ENCODE results near the gene ACTR10. TPM values are rescaled to one million over a fixed set of nuclear protein-coding genes. Genes with fewer than 3 reads are reported as not detected.

Gene ACTR10
- total and polyA plus RNA-seq, 9 of the 15 experiments (the other 6 are each of a cell fraction or from before 2014, with no cell fraction given) = 22.0 to 66.1 (median 34.1) TPM

- H3K4me1 ChIP-seq (replicated peaks in 1 of 2; ENCODE audit: control insufficient read depth in 2 of 2, insufficient read depth in 2 of 2, low read length in 2 of 2) = no peaks in the 10 kb centered on the region; a peak in 1 of 5 replicates
- 66% methylated on average over 4 of the region's 4 CpGs for WGBS (ENCODE audit: insufficient coverage, low coverage, missing lambda C conversion rate)
- no peak overlapping the region for H3K4me2 ChIP-seq (ENCODE audit: insufficient read depth, low read length)
- no peak for TF ChIP-seq SRF (CRISPR knock-in tag; IDR thresholded peaks at IDR 0.05)
- no peak for TF ChIP-seq MIER1 (IDR thresholded peaks at IDR 0.05; ENCODE audit: low read depth)
- TF ChIP-seq SMARCA5 (IDR thresholded peaks at IDR 0.05) = no peak
- TF ChIP-seq SP2 (IDR thresholded peaks at IDR 0.05; ENCODE audit: extremely low read depth, low read depth, low read length, poor library complexity, severe bottlenecking) = no peak
- no peak for TF ChIP-seq HNRNPLL (IDR thresholded peaks at IDR 0.05; ENCODE audit: low read depth, low read length, poor library complexity, severe bottlenecking)
- no peak for TF ChIP-seq CLOCK (CRISPR knock-in tag; IDR thresholded peaks at IDR 0.05; ENCODE audit: borderline replicate concordance)
- peak; percentile 21 for TF ChIP-seq POLR2A (conservative IDR thresholded peaks at IDR 0.05)
- no peak for TF ChIP-seq ZNF445 (CRISPR knock-in tag; IDR thresholded peaks at IDR 0.05; ENCODE audit: low read depth)
- 0 out of 6 replicates have a peak, but pooled peaks of 1 of the 3 experiments have one; percentile 31 for TF ChIP-seq CTCF (IDR thresholded peaks at IDR 0.05 in 2 of 3, conservative IDR thresholded peaks at IDR 0.05 in 1 of 3; ENCODE audit: insufficient read depth in 2 of 3, low read depth in 1 of 3, low read length in 3 of 3)
- no peak for TF ChIP-seq ZBTB7A (IDR thresholded peaks at IDR 0.05; ENCODE audit: borderline replicate concordance, control insufficient read depth, low read depth, low read length)
- TF ChIP-seq POLR2AphosphoS2 (IDR thresholded peaks at IDR 0.05; ENCODE audit: low read length) = 0 out of 2 replicates have a peak, but pooled peaks have one; percentile 49
- TF ChIP-seq FOXA3 (CRISPR knock-in tag; conservative IDR thresholded peaks at IDR 0.05 in 1 of 2, IDR thresholded peaks at IDR 0.05 in 1 of 2) = peak in 1 of 2 experiments; percentile 27; a peak in 1 of 4 replicates
- TF ChIP-seq SMARCB1 (IDR thresholded peaks at IDR 0.05; ENCODE audit: insufficient read length, low read depth) = no peak
- no peak for TF ChIP-seq ERF (CRISPR knock-in tag; IDR thresholded peaks at IDR 0.05)
- H3K36me3 ChIP-seq (ENCODE audit: control insufficient read depth, insufficient read depth, low read length) = peaks cover 82% of the 10 kb centered on the region
- DNase-seq (ENCODE audit: extremely low read depth in 1 of 4, low spot score in 3 of 4) (peak in 2 of 4 experiments; percentile 16 to 20), FAIRE-seq (peak; percentile 77), ATAC-seq (peak; percentile 75)
- H3K9me3 ChIP-seq (replicated peaks; ENCODE audit: control insufficient read depth, insufficient read depth, low read depth, low read length) = no peaks in the 10 kb centered on the region
- H3K9ac ChIP-seq (ENCODE audit: insufficient read depth in 1 of 2, low read depth in 2 of 2, low read length in 2 of 2) = no peak overlapping the region
- no TSS peak for BruUV-seq (replicated peaks)
- H3K27ac ChIP-seq (ENCODE audit: extremely low read depth, low read depth, low read length) = no peak overlapping the region
- in situ Hi-C loops (cut with MboI) (no loop called here), intact Hi-C loops (cut with micrococcal nuclease) (no loop called here)
- ChIA-PET CTCF (ENCODE audit: low intra/inter-chr PET ratio) (no interaction called here), POLR2A (interaction anchor here (0.8 to 1.5 kb wide), 2 partner anchors 9 to 25 kb away, joined by 3 to 6 read pairs; partner anchors contain the start of gene ARID4A)
- H3K4me3 ChIP-seq = no peak overlapping the region
- H3K27me3 ChIP-seq (ENCODE audit: control insufficient read depth in 2 of 2, insufficient read depth in 2 of 2, low read length in 2 of 2) = no peaks in the 10 kb centered on the region
- H3K79me2 ChIP-seq (ENCODE audit: control insufficient read depth, insufficient read depth, low read length) = peaks cover 37% of the 10 kb centered on the region
- H3K9me1 ChIP-seq (ENCODE audit: control insufficient read depth, insufficient read depth, low read length) = no peaks in the 10 kb centered on the region
- no peak overlapping the region for H2AFZ ChIP-seq (ENCODE audit: low read depth, low read length)
- no peaks in the 10 kb centered on the region for H4K20me1 ChIP-seq (replicated peaks; ENCODE audit: control insufficient read depth, insufficient read depth, low read length)
Measured at GRCh38 chr14:58272588-58273372, 72.8 kb downstream of the ACTR10 start.
